EL (cell line): ENCODE results near the gene FAM151A.
A peak's percentile ranks its signal among the peaks of the same experiment; 100 is the strongest.

ENCODE experiments used
- DNase-seq: peaks from one replicate; pipeline ENCODE4 v3.0.0-alpha.2; 2016

Gene FAM151A

DNA sequence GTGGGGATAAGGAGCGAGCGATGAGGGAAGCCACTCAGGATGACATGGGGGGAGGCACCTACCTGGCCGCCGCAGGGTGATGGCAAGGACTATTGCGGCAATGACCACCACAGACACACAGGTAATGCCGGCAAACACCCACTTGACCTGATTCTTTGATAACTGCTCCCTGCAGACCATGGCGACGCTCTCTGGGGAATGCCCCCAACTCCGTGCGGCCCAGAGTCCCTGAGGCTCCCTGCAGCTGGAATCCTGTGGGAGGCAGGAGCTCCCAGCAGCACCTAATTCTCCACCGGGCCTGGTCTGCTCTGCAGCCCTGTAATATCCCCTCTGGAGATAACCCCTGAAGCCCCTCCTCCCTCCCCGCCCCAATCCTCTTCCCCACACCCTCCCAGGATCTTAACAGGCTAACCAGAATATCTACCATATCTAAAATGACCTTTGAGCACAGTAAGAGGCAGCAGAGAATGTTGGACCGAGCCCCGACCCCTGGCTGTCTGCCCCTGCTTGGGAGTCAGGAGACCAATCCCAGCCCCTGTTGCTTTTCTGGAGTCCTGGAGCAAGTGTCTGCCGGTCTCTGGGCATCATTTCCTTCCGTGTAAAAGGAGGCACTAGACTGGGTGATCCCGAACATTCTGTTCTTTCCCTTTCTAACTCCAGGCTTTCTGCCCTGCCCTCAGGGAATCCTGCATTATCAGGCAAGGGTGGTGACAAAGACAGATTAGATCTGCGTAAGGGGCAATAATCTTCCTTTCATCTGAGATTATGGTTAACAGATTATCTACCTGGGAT, at the start of gene FAM151A:
Gene FAM151A, minus strand, starts transcription at position 310 of the 792 bp plus-strand sequence. Its CDS starts 130 bp downstream, at position 180.
- no peak for DNase-seq

DNA sequence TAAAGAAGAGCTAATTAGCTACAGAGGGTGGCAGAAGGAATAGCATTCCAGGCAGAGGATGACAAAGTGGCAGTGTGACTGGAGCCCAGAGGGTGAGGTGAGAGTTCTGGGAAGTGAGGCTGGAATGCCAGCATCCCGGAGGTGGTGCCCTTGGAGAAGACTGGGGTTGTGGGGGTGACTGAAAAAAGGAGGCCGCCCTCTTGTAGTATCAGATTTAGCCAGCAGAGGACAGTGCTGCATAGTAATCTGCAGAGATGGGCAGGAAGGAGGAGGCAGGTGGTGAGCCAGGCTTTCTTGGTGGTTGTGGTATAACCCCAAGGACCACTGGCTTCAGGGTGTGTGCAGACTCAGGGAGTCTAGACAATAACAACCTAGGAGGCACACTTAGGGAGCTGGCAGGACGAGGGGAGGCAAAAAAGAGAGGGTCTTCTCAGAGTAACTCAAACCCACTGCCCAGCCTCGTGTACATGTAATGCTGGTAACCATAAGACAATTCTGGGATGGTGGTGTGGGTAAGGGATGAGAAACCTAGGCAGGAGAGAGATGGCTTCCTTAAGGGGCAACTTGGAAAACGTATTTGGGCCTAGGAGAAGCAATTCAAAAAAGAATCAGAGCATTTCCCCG, 48.8 kb upstream of the FAM151A start:
- DNase-seq = peak; percentile 59

DNA sequence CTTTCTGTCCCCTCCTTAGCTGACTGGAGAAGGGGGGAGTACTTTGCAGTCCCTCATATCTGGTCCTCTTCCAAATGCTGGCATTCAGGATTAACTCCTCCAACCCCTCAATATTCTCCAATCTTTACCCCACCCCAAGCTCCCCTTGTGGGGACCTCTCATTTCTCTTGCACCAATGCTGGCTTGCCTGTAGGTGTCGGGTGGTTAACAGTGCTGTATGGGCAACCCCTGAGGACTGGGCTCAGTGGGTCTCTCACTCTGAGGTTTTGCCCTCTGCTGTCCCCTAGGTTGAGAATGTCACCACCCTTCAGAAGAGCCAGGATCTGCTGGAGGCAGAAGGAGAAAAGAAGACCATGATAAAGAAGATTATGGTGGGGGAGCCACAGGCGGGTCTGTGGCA, 45.2 kb upstream of the FAM151A start:
- DNase-seq = no peak

DNA sequence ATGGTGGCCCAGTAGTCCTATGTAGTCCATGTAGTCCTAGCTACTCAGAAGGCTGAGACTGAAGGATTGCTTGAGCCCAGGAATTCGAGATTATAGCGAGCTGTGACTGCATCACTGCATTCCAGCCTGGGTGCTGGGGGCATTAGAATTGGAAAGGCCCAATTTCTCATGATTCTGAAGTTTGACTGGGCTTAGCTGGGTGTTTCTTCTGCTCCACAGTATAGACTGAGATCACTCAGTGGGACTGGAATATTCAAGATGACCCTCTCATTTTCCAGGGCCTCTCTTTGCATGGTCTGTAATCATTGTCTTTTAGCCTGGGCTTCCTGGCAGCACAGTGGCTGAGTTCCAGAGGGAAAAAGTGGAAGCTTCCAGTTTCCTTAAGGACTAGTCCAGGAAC, 44.5 kb upstream of the FAM151A start:
- DNase-seq = no peak

DNA sequence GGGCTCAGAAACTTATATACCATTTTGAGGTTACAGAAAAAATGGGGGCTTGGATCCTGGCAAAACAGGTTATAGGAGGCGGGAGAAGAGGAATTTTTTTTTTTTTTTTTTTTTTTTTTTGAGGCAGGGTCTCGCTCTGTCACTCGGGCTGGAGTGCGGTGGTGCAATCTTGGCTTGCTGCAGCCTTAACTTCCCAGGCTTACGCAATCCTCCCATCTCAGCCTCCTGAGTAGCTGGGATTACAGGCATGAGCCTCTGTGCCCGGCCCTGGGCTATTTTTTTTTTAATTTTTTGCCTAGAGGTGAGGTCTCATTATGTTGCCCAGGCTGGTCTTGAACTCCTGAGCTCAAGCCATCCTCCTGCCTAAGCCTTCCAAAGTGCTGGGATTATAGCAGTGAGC, 43.0 kb upstream of the FAM151A start:
- no peak for DNase-seq

DNA sequence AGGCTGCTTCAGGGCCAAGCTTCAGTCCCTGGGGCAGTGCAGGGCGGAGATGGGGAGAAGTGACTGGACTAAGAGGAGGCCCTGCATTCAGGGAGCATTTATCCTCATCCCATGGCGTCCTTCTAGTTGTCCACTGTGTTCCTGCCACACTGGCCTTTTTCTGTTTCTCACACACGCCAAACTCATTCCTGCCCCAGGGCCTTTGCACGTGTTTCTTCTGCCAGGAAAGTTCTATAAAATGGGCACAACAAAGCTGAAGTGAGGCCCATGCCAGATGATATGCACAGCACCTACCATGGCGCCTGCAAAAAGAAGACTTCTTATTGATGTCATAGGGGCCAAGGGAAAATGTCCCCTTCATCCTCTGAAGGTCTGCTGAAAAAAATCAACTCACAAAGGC, 42.5 kb upstream of the FAM151A start:
- DNase-seq = no peak

DNA sequence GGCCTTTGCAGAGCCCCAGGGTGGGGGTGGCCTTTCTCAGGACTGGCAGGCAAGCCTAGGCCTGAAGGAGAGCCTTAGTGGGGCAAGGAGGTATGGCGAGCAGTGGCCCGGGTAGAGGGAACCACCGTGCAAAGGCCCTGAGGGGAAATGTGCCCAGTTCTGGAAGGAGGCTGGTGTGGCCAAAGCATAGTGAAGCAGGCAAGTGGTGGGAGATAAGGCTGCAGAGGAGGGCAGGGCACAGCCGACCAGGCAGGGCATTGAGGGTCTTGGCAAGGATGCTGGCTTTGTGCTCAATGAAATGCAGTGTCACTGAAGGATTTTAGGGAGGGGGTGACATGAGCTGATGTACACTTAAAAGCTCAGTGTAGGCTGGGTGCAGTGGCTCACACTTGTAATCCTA, 41.0 kb upstream of the FAM151A start:
- no peak for DNase-seq

DNA sequence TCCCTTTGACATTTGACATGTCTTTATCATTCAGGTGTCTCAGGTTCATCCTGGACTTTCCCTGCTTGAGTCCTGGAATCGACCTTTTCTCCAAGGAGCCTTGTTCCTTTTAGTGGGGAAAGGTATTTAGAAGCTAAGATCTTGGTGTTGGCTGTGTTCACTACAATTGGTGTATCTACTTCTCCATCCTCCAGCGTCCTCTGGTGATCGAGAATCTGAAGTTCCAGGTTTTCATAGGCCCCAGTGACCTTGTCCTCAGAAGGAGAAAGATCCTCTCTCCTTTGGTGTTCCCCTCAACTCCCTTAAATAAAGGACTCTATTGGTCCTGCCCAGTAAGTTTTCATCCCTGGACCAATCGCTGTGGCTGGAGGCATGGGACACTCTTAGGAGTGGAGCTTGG, 40.4 kb upstream of the FAM151A start:
- DNase-seq = no peak

DNA sequence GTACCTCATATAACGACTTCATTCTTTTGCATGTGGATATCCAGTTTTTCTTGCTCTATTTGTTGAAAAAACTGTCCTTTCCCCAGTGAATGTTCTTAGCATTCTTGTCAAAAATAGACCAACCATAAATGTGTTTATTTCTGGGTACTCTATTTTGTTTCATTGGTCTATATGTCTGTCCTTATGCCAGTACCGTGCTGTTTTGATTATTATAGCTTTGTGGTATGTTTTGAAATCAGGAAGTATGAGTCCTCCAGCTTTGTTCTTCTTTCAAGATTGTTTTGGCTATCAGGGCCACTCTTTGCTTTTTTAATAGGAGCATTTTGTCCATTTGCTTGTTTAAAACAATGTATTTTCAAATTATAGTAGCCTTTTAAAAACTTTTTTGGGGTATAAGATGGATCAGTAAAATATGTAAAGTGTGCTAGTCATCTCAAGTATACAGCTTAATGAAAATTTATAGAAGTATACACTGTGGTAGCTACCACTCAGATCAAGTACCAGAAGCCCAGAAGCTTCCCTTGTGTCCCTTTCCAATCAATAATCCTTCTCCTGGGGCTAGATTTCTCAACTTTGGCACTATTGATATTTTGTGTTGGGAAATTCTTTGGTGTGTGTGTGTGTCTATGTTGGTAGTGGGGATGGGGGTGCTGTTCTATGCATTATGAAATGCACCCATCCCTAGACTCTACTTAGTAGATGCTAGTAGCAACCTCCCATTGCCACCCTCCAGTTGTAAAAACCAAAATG, 35.0 kb upstream of the FAM151A start:
- DNase-seq = no peak

DNA sequence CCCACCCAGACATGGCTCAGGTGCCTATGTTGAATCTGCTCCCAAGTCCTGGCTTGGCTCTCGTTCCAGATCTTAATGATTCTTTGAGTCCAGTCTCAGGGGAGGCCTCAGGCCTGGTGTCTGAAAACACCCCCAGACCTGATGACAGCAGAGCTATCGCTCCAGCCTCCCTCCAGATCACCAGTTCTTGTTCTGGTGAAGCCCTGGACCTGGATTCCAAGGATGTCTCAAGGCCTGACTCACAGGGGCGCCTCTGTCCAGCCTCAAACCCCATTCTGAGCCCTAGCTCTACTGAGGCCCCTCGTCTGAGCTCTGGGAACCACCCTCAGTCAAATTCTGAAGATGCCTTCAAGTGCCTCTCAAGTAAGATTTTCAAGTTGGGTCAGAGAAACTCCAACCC, 29.7 kb upstream of the FAM151A start:
- DNase-seq = peak; percentile 76

DNA sequence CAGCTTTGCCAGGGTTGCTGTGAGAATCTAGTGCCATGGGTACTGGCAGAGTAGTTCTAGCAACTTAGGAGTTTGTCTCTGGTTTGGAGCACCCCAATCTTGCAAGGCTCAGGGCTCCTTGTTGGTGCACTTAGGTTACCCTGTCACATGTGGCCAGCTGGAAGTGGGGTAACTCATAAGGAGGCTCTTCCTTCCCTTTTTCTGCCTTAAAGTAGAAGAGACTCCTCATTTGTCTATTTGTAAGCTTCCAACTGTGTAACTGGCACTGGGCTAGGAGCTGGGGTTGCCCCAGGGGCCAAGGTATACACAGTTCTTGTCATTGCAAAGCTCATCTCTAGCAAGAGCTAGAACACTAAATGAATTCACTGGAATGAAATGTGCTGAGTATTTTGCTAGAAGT, 28.8 kb upstream of the FAM151A start:
- DNase-seq = no peak

DNA sequence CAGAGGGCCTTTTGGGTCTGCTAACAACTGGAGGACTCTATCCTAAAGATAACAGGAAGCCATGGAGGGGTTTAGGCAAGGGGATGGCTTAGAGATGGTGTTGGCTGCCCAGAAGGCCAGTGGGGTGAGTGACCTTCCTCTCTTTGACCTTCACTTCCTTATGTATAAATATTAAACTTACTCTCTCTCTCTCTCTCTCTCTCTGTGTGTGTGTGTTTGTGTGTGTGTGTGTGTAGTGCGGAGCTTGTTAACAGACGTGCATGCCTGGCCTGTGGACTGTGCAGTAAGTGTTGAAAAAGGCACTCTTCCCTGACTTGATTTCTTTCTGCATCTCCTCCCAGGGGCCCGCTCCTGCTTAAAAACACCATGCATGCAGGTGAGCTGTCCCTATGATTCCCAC, 28.3 kb upstream of the FAM151A start:
- DNase-seq = no peak

DNA sequence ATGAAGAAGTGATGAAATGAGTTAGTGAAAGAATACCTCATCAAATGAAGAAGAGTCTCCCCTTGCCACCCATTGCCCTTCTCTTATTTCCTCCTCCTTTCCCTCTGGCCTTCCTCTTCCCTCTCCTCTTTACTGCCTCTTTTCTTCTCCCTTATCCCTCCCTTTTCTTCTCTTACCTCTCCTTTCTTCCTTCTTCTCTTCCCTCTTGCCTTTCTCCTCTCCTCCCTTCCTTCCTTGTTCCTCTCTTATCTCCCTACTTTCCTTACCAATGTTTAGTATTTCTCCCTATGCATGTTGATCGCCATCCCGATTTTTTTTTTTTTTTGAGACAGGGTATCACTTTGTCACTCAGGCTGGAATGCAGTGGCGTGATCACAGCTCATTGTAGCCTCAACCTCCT, 27.1 kb upstream of the FAM151A start:
- DNase-seq = no peak

DNA sequence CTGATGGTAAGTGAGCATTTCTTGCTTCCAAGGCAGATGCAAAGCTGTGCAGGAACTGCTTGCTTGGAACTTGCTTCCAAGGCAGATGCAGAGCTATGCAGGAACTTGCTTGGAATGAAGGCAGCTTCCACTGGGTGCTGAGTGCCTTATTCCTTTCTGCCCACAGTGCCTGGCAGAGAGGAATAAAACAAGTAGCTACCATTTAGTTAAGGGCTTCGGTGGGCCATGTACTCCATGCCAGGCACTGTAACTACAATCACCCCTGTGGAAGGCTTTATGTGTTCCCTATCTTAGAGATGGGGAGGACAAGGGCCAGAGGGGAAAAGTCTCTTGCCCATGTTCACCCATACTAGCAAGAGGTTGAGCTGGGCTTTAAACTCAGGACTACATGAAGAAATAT, 26.6 kb upstream of the FAM151A start:
- DNase-seq = no peak

DNA sequence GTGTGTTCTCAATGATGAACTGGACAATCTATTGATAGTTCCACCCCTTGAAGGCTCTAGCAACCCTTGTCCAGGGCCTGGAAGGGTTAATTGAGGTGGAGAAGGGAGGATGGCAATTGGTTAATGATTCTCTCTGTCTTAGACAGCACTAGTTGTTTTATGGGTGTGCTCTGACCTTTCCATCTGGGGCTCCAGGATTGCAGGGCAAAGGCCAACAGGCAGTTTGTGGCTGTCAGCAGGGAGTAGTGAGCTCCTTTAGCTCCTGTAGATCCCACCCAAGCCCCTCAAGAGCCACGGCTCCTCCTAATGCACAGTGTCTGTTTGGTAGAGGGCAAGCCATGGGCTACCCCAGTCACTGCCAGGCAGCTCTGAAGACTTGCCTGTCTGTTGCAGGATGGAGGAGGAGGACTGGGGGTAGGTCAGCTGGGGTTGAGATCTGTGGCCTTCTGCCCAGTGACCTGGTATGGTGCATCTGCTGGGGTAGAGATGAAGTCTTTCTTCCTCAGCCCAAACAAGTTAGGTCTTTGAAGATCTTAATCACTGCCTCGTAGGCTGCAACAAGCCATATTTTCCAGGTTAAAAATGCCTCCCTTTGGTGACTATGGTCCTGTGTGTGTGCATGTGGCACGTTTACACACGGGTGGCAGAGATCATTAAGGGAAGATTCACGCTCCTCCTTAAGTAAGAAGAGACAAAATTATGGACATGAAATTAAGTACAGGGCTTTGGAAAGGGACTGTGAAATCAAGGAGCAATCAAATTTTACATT, 26.0 kb upstream of the FAM151A start:
- no peak for DNase-seq

DNA sequence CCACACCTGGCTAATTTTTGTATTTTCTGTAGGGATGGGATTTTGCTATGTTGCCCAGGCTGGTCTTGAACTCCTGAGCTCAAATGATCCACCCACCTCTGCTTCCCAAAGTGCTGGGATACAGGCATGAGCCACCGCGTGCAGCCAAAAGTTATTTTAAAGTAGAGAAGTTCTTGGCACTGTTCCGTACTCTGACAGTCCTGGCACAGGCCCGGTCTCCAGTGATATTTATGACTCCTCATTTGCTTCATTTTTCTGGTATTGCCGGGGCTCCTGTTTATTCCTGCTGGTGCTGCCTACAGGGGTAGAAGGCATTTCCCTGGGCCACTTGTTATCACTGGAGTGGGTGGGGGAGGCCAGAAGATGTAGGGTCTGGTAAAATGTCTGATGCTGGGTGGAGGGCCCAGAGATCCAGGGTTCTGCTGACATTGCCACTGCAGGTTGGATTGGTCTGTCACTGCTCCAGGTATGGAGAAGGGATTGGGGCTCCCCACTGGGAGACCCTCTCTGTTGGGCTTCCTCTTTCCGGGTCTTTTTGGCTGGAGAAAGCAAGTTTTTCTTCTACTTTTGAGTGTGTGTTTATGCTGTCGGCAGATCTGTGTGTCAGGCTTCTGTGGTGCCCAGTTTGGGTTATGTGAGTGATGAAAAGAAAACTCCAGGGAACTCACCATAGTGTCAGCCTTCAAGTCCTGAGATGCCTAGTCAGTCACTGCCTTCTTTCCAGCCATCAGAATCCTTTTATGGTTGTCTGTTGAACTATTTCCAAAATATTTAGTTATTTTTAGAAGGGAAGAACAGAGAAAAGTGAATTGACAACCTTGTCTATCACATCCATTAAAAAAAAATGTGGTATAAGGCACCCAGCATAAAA, 22.7 kb upstream of the FAM151A start:
- no peak for DNase-seq

DNA sequence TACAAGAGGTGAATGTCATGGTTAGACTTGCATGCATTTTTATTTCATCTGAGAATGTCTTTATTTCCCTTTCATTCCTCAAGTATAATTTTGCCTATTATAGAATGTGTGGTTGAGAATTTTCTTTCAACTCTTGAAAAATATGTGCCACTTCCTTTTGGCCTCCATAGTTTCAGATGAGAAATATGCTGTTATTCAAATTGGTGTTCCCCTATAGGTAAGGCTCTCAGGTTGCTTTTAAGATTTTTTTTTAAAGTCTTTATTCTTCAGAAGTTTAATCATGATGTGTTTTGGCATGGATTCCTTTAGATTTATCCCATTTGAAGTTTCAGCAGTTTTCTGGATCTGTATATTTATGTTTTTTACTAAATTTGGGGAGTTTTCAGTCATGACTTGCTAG, 20.4 kb upstream of the FAM151A start:
- no peak for DNase-seq

DNA sequence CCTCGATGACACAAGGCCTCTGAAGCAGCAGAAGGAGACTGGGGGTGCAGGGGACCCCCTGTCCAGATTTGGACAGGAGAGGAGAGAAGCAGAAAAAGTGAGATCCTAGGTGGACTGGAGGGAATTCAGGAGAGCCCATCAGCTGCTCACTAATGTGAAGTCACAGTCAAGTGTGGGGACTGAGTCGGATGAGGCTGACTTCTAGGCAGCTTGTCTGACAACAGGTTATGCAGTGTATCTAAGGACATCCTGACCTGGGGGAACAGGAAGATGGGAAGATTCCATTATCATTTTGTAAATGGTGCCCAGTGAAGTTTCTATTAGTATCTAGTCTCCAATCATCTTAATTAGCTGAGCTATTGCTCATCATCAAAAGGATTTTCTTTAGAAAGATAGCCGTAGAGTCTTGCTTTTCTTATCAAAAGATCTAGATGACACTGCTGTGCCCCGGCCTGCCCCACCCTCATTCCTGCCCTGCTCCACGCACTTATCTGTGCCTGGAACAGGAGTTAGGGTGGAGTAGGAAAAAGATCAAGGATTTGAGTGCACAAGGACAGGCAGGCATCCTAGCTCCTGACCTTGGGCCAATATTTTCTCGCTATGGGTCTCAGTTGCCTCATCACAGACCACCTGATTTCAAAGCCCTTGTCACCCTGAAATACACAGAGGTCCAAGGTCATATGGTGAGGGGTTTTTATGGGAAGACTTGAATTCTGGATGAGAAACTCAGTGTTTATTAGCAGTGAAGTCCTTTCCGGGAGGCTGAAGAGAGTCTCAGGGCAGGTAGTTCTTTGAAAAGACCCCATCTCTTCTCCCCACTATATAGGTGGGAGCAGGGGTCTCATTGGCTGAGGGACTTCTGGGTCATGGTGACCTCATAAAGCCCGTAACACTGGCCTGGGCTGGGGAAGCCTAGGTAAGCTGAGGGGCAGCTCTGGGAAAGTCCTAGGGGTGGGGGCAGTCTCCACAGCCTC, 17.8 kb upstream of the FAM151A start, which contains the start of gene MROH7:
Gene MROH7, plus strand, starts transcription at position 924 of the 974 bp plus-strand sequence. CDS start 11,141 bp downstream, outside the sequence.
- no peak for DNase-seq

DNA sequence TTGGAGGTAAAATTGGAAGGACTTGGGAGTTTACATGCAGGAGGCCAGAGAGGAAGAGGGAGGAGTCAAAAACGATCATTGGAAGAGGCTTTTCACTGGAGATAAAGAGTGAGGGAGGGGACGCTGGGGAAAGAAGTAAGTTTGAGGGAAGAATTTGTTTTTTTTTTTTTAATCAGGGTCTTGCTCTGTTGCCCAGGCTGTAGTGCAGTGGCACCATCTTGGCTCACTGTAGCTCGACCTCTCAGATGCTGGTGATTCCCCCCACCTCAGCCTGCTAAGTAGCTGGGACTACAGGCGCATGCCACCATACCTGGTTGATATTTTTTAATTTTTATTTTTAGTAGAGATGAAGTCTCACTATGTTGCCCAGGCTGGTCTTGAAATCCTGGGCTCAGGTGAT, 17.0 kb upstream of the FAM151A start:
- no peak for DNase-seq
